GM13977 (cell line): ENCODE data around the gene CRIP1.

ENCODE experiments used
- DNase-seq: peaks from one replicate; pipeline ENCODE4 v3.0.0; 2012; ENCODE audit warnings: low spot score
- CTCF ChIP-seq: IDR thresholded peaks from 2 replicates; pipeline ENCODE4 v1.5.1; 2012; ENCODE audit warnings: mild to moderate bottlenecking, control low read depth; ENCODE audit not compliant: insufficient read depth; ENCODE audit errors: extremely low read depth, missing control alignments
- in situ Hi-C: fragments of 300-500 bp; cut with MboI; formaldehyde crosslinking; loops from one replicate; pipeline ENCODE4 v1.12.0; 2022; ENCODE audit warnings: low sequenced_read_pairs, low pct_unique_long_range_greater_than_20kb, mixed read lengths, inconsistent platforms; ENCODE audit not compliant: unreplicated experiment

Gene CRIP1

GRCh38 chr14:105445901-105446845 lies 40.5 kb upstream of the CRIP1 start:
- TF ChIP-seq CTCF, result no peak
- in situ Hi-C loops, result no loop called here
- no peak for DNase-seq

- DNase-seq, result no peak
- no peak for TF ChIP-seq CTCF
Observed at GRCh38 chr14:105446971-105447370, 39.7 kb upstream of the CRIP1 start.

GRCh38 chr14:105447651-105448640 lies 38.7 kb upstream of the CRIP1 start:
- TF ChIP-seq CTCF, result no peak
- in situ Hi-C loops, result no loop called here
- DNase-seq, result no peak

More at GRCh38 chr14:105446971-105447370, 39.7 kb upstream of the CRIP1 start:
- in situ Hi-C loops, result no loop called here

GRCh38 chr14:105448706-105449111 lies 38.0 kb upstream of the CRIP1 start:
- DNase-seq, result peak; percentile 89
- TF ChIP-seq CTCF, result peak; percentile 67
- in situ Hi-C loops, result no loop called here

GRCh38 chr14:105449276-105450122 lies 37.2 kb upstream of the CRIP1 start:
- in situ Hi-C loops, result no loop called here
- no peak for DNase-seq
- TF ChIP-seq CTCF, result no peak
